GM19099 (cell line): Measurements from ENCODE around the gene PRR35.

ENCODE experiments used
- POLR2A ChIP-seq: IDR thresholded peaks from 3 replicates; pipeline ENCODE4 v1.6.1; 2011; ENCODE audit warnings: low read depth; ENCODE audit not compliant: insufficient read length; ENCODE audit errors: extremely low read depth

Gene PRR35

GRCh38 chr16:595942-596735, 35.9 kb downstream of the PRR35 start:
- TF ChIP-seq POLR2A, result no peak

- TF ChIP-seq POLR2A, result no peak
These were observed 36.5 kb downstream of the PRR35 start for GRCh38 chr16:596736-597060.

- TF ChIP-seq POLR2A, result no peak
These were observed 38.9 kb downstream of the PRR35 start for GRCh38 chr16:598823-599739.

- no peak for TF ChIP-seq POLR2A
These were observed 40.6 kb downstream of the PRR35 start for GRCh38 chr16:600781-601180.

- TF ChIP-seq POLR2A, result no peak
These were observed 43.7 kb downstream of the PRR35 start for GRCh38 chr16:603933-604332.

GRCh38 chr16:606656-607307, 46.6 kb downstream of the PRR35 start:
- TF ChIP-seq POLR2A, result no peak

- no peak for TF ChIP-seq POLR2A
These were observed 47.8 kb downstream of the PRR35 start for GRCh38 chr16:608019-608418.

GRCh38 chr16:609316-609715, 49.1 kb downstream of the PRR35 start:
- no peak for TF ChIP-seq POLR2A

GRCh38 chr16:609984-610383, 49.8 kb downstream of the PRR35 start:
- no peak for TF ChIP-seq POLR2A

- TF ChIP-seq POLR2A, result no peak
These were observed 50.6 kb downstream of the PRR35 start for GRCh38 chr16:610513-611381.

GRCh38 chr16:615122-615521, 54.9 kb downstream of the PRR35 start:
- no peak for TF ChIP-seq POLR2A
